GM12878 (cell line): ENCODE results near the gene TMPRSS11D. TPM values are rescaled to one million over a fixed set of nuclear protein-coding genes. Genes with fewer than 3 reads are reported as not detected.

Experiments used
- ATAC-seq: fragments of 200-7000 bp; cut with Tn5 transposase; 3 replicates; pipeline ENCODE4 v1.9.1; 2020; ENCODE audit warnings: mild to moderate bottlenecking, moderate library complexity
- BruUV-seq: library from RNA; stranded (reverse); fragments of 400-500 nt; replicated peaks from 2 replicates; lab custom pipeline; 2021; lab: Mats Ljungman, UMichigan
- CTCF ChIA-PET: fragments of 300-600 bp; sonication (Branson Sonifier 250); formaldehyde crosslinking; extraction: SDS; loops from one replicate; lab custom pipeline; 2021; ENCODE audit warnings: inconsistent platforms; lab: Yijun Ruan, JAX
- POLR2A ChIA-PET: fragments of 350-600 bp; formaldehyde crosslinking; extraction: SDS; loops from one replicate; lab custom pipeline; 2021; ENCODE audit warnings: inconsistent platforms; lab: Charles Lee
- RAD21 ChIA-PET: fragments of 300-600 bp; sonication (Branson Sonifier 250); formaldehyde crosslinking; loops from one replicate; lab custom pipeline; 2023; ENCODE audit warnings: antibody characterized with exemption; ENCODE audit not compliant: unreplicated experiment; lab: Charles Lee
- SMC1A ChIA-PET: fragments of 300-600 bp; sonication (Branson Sonifier 250); formaldehyde crosslinking; loops from one replicate; lab custom pipeline; 2023; ENCODE audit not compliant: unreplicated experiment, uncharacterized antibody; lab: Charles Lee
- DNase-seq: peaks from one replicate; pipeline ENCODE4 v3.0.0-alpha.2; 2011; ENCODE audit warnings: low read depth, low spot score
- FAIRE-seq: peaks from 3 replicates; lab custom pipeline; 2011; peaks lifted over from hg19 to GRCh38; lab: Jason Lieb, UNC
- H2AFZ ChIP-seq: 2 replicates; pipeline ENCODE4 v1.6.0; 2011; ENCODE audit warnings: low read depth, low read length, control low read depth; ENCODE audit not compliant: control insufficient read depth
- H3K27ac ChIP-seq: 2 replicates; pipeline ENCODE4 v1.5.1; 2011; ENCODE audit warnings: control low read depth; ENCODE audit not compliant: control insufficient read depth, insufficient read depth
- H3K27me3 ChIP-seq, 2 experiments: replicated peaks in 1 of 2; 2 replicates each; pipeline versions ENCODE4 v1.6.0 to v1.6.1; 2011; ENCODE audit warnings: low read length in 1 of 2; ENCODE audit not compliant: control insufficient read depth in 2 of 2, insufficient read depth in 2 of 2
- H3K36me3 ChIP-seq, 2 experiments: 2 replicates each; pipeline ENCODE4 v1.5.1; 2011; ENCODE audit warnings: low read length in 1 of 2; ENCODE audit not compliant: control insufficient read depth in 2 of 2, insufficient read depth in 2 of 2
- H3K4me1 ChIP-seq: 2 replicates; pipeline ENCODE4 v1.6.1; 2011; ENCODE audit warnings: mild to moderate bottlenecking, low read length, moderate library complexity, mixed read lengths; ENCODE audit not compliant: control insufficient read depth, insufficient read depth
- H3K4me2 ChIP-seq: 2 replicates; pipeline ENCODE4 v1.6.0; 2011; ENCODE audit warnings: control low read depth; ENCODE audit not compliant: control insufficient read depth, insufficient read depth
- H3K4me3 ChIP-seq: fragments of 200-600 bp; sonication (generic); 2 replicates; pipeline ENCODE4 v1.5.1; 2016
- H3K79me2 ChIP-seq: 2 replicates; pipeline ENCODE4 v1.6.0; 2011; ENCODE audit warnings: low read length; ENCODE audit not compliant: control insufficient read depth, insufficient read depth
- H3K9ac ChIP-seq: 2 replicates; pipeline ENCODE4 v1.8.0; 2011; ENCODE audit warnings: low read length, control low read depth, mixed read lengths; ENCODE audit not compliant: control insufficient read depth, insufficient read depth
- H3K9me3 ChIP-seq: replicated peaks from 3 replicates; pipeline ENCODE4 v1.5.1; 2011; ENCODE audit warnings: mild to moderate bottlenecking, low read length; ENCODE audit not compliant: control insufficient read depth, insufficient read depth
- H4K20me1 ChIP-seq: 2 replicates; pipeline ENCODE4 v1.6.0; 2011; ENCODE audit not compliant: control insufficient read depth, insufficient read depth
- ATF7 ChIP-seq: fragments of 450-650 bp; IDR thresholded peaks from 2 replicates; pipeline ENCODE4 v1.6.1; 2016; ENCODE audit warnings: low read depth, mild to moderate bottlenecking
- CEBPZ ChIP-seq: fragments of 150-350 bp; IDR thresholded peaks from 2 replicates; pipeline ENCODE4 v1.6.1; 2016; ENCODE audit warnings: low read depth, low read length
- CREM ChIP-seq: IDR thresholded peaks from 2 replicates; pipeline ENCODE4 v1.6.1; 2014; ENCODE audit warnings: antibody characterized with exemption, low read depth
- HCFC1 ChIP-seq: fragments of 150-350 bp; IDR thresholded peaks from 2 replicates; pipeline ENCODE4 v1.6.1; 2014; ENCODE audit warnings: low read length
- NFYB ChIP-seq: IDR thresholded peaks from 2 replicates; pipeline ENCODE4 v1.6.1; 2011; ENCODE audit warnings: low read depth, mild to moderate bottlenecking, low read length, improper control_type of control experiment, moderate library complexity; ENCODE audit not compliant: insufficient read depth
- NRF1 ChIP-seq: conservative IDR thresholded peaks from 2 replicates; pipeline ENCODE4 v1.6.1; 2011; ENCODE audit warnings: mild to moderate bottlenecking, low read depth, low read length, improper control_type of control experiment
- RCOR1 ChIP-seq: conservative IDR thresholded peaks from 2 replicates; pipeline ENCODE4 v1.6.1; 2012; ENCODE audit warnings: low read depth, low read length, improper control_type of control experiment
- RFX5 ChIP-seq: IDR thresholded peaks from 2 replicates; pipeline ENCODE4 v1.6.1; 2011; ENCODE audit warnings: low read depth, low read length, improper control_type of control experiment
- TARDBP ChIP-seq: IDR thresholded peaks from 2 replicates; pipeline ENCODE4 v1.6.1; 2016; ENCODE audit warnings: borderline replicate concordance
- WRNIP1 ChIP-seq: IDR thresholded peaks from 2 replicates; pipeline ENCODE4 v1.6.1; 2011; ENCODE audit warnings: low read depth, low read length, improper control_type of control experiment, borderline replicate concordance
- YBX1 ChIP-seq: fragments of 450-650 bp; IDR thresholded peaks from 2 replicates; pipeline ENCODE4 v1.6.1; 2016; ENCODE audit warnings: antibody characterized with exemption
- ZNF622 ChIP-seq: fragments of 450-650 bp; IDR thresholded peaks from 2 replicates; pipeline ENCODE4 v1.6.1; 2017; ENCODE audit warnings: mild to moderate bottlenecking, inconsistent platforms
- in situ Hi-C: fragments of 300-500 bp; cut with MboI; formaldehyde crosslinking; loops from 9 replicates; pipeline ENCODE4 v1.14.3; 2018; ENCODE audit warnings: mixed read lengths
- intact Hi-C: fragments of 100-400 bp; cut with micrococcal nuclease; formaldehyde crosslinking; loops from one replicate; pipeline ENCODE4 v1.14.2; 2022; ENCODE audit not compliant: unreplicated experiment
- polyA plus RNA-seq, 11 experiments: library from polyadenylated mRNA; depleted of rRNA in 4 of 11; unstranded in 6 of 11; stranded (reverse) in 5 of 11; fragments of >200 nt; fragmentation: Nextera tagmentation in 4 of 11; fragmentation: Illumina TruSeq in 1 of 11; extraction: Ambion mirVana in 4 of 11; extraction: Trizol in 1 of 11; gene quantifications; 1 replicate in 1 of 11; 2 replicates in 10 of 11; pipeline versions ENCODE4 v1.2.1 to v1.2.3, GENCODE V29; 2011 to 2016; ENCODE audit warnings: inconsistent platforms in 2 of 11, missing spikeins in 2 of 11, low read depth in 1 of 11
- total RNA-seq, 4 experiments: library from RNA; depleted of rRNA in 3 of 4; stranded (reverse); fragments of >200 nt in 3 of 4; fragmentation: Illumina TruSeq in 1 of 4; extraction: Trizol in 1 of 4; gene quantifications; 2 replicates each; pipeline versions ENCODE4 v1.2.1 to v1.2.3, GENCODE V29; 2013 to 2021
- TF ChIP-seq, protein P1 (sequence below): fragments of 450-650 bp; IDR thresholded peaks from 2 replicates; pipeline ENCODE4 v1.6.1; 2018; ENCODE audit warnings: borderline replicate concordance, mild to moderate bottlenecking; ENCODE audit not compliant: partially characterized antibody
- TF ChIP-seq, protein P2 (sequence below): IDR thresholded peaks from 2 replicates; pipeline ENCODE4 v1.6.1; 2011; ENCODE audit warnings: mild to moderate bottlenecking, low read depth, low read length, moderate library complexity; ENCODE audit not compliant: insufficient replicate concordance

TMPRSS11D gene
- total and polyA plus RNA-seq, 10 of the 15 experiments (the other 5 are each of a cell fraction or from before 2014, with no cell fraction given): not detected

- Histone ChIP-seq H3K9me3 (no peaks in the 10 kb centered on the region), H3K4me3 (no peak overlapping the region), H2AFZ (no peak overlapping the region), H3K36me3 (no peaks in the 10 kb centered on the region), H3K27me3 (no peaks in the 10 kb centered on the region), H3K27ac (no peak overlapping the region), H3K9ac (no peak overlapping the region)
- SMC1A ChIA-PET: no interaction called here
- no peak for FAIRE-seq
- no peak for ATAC-seq
- POLR2A ChIA-PET: no interaction called here
- RAD21 ChIA-PET: no interaction called here
- CTCF ChIA-PET: no interaction called here
- BruUV-seq: no TSS peak
- TF ChIP-seq, protein P1, sequence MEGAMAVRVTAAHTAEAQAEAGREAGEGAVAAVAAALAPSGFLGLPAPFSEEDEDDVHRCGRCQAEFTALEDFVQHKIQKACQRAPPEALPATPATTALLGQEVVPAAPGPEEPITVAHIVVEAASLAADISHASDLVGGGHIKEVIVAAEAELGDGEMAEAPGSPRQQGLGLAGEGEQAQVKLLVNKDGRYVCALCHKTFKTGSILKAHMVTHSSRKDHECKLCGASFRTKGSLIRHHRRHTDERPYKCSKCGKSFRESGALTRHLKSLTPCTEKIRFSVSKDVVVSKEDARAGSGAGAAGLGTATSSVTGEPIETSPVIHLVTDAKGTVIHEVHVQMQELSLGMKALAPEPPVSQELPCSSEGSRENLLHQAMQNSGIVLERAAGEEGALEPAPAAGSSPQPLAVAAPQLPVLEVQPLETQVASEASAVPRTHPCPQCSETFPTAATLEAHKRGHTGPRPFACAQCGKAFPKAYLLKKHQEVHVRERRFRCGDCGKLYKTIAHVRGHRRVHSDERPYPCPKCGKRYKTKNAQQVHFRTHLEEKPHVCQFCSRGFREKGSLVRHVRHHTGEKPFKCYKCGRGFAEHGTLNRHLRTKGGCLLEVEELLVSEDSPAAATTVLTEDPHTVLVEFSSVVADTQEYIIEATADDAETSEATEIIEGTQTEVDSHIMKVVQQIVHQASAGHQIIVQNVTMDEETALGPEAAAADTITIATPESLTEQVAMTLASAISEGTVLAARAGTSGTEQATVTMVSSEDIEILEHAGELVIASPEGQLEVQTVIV: no peak
- TF ChIP-seq WRNIP1 (no peak), TARDBP (no peak), NFYB (no peak), RFX5 (no peak), RCOR1 (no peak), CEBPZ (no peak), ATF7 (no peak), HCFC1 (no peak), CREM (no peak), YBX1 (no peak), ZNF622 (no peak), NRF1 (no peak)
- TF ChIP-seq, protein P2, sequence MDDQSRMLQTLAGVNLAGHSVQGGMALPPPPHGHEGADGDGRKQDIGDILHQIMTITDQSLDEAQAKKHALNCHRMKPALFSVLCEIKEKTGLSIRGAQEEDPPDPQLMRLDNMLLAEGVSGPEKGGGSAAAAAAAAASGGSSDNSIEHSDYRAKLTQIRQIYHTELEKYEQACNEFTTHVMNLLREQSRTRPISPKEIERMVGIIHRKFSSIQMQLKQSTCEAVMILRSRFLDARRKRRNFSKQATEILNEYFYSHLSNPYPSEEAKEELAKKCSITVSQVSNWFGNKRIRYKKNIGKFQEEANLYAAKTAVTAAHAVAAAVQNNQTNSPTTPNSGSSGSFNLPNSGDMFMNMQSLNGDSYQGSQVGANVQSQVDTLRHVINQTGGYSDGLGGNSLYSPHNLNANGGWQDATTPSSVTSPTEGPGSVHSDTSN: no peak
- TF ChIP-seq, all 136 proteins: peak for 0
- no peak for DNase-seq
- Histone ChIP-seq H3K79me2 (no peaks in the 10 kb centered on the region), H4K20me1 (no peaks in the 10 kb centered on the region), H3K4me1 (no peaks in the 10 kb centered on the region), H3K4me2 (no peak overlapping the region)
- in situ Hi-C loops: no loop called here
- intact Hi-C loops: no loop called here
These were observed 87.0 kb downstream of the TMPRSS11D start for GRCh38 chr4:67796810-67797209.
